AG09319 (cell line): ENCODE measurements around the gene CLPSL2.

ENCODE experiments used
- DNase-seq: peaks from one replicate; pipeline ENCODE4 v3.0.0-alpha.2; 2010; ENCODE audit warnings: low read depth; ENCODE audit errors: extremely low read depth
- CTCF ChIP-seq: IDR thresholded peaks from 2 replicates; pipeline ENCODE4 v1.5.1; 2011; ENCODE audit warnings: low read depth, mild to moderate bottlenecking, inconsistent platforms, low read length, moderate library complexity

Gene CLPSL2

GRCh38 chr6:35790683-35791082, 14.3 kb downstream of the CLPSL2 start:
- DNase-seq, result no peak
- TF ChIP-seq CTCF, result no peak

GRCh38 chr6:35794536-35795452, 18.4 kb downstream of the CLPSL2 start:
- TF ChIP-seq CTCF, result no peak
- no peak for DNase-seq

- TF ChIP-seq CTCF, result no peak
- no peak for DNase-seq
These were observed 19.2 kb downstream of the CLPSL2 start for GRCh38 chr6:35795453-35796071.

- no peak for TF ChIP-seq CTCF
These were observed 19.8 kb downstream of the CLPSL2 start for GRCh38 chr6:35796236-35796635.

GRCh38 chr6:35797837-35798526, 21.6 kb downstream of the CLPSL2 start:
- no peak for TF ChIP-seq CTCF
- DNase-seq, result no peak

More at GRCh38 chr6:35796236-35796635, 19.8 kb downstream of the CLPSL2 start:
- no peak for DNase-seq

GRCh38 chr6:35798706-35799105, 22.3 kb downstream of the CLPSL2 start:
- no peak for DNase-seq
- TF ChIP-seq CTCF, result no peak

- DNase-seq, result no peak
- no peak for TF ChIP-seq CTCF
These were observed 24.8 kb downstream of the CLPSL2 start for GRCh38 chr6:35801148-35801547.
